GM12878 (cell line): ENCODE results near the gene ACSM6. TPM values are rescaled to one million over a fixed set of nuclear protein-coding genes. Genes with fewer than 3 reads are reported as not detected.

Experiments used
- ATAC-seq: fragments of 200-7000 bp; cut with Tn5 transposase; 3 replicates; pipeline ENCODE4 v1.9.1; 2020; ENCODE audit warnings: mild to moderate bottlenecking, moderate library complexity
- BruUV-seq: library from RNA; stranded (reverse); fragments of 400-500 nt; replicated peaks from 2 replicates; lab custom pipeline; 2021; lab: Mats Ljungman, UMichigan
- CTCF ChIA-PET: fragments of 300-600 bp; sonication (Branson Sonifier 250); formaldehyde crosslinking; extraction: SDS; loops from one replicate; lab custom pipeline; 2021; ENCODE audit warnings: inconsistent platforms; lab: Yijun Ruan, JAX
- POLR2A ChIA-PET: fragments of 350-600 bp; formaldehyde crosslinking; extraction: SDS; loops from one replicate; lab custom pipeline; 2021; ENCODE audit warnings: inconsistent platforms; lab: Charles Lee
- RAD21 ChIA-PET: fragments of 300-600 bp; sonication (Branson Sonifier 250); formaldehyde crosslinking; loops from one replicate; lab custom pipeline; 2023; ENCODE audit warnings: antibody characterized with exemption; ENCODE audit not compliant: unreplicated experiment; lab: Charles Lee
- SMC1A ChIA-PET: fragments of 300-600 bp; sonication (Branson Sonifier 250); formaldehyde crosslinking; loops from one replicate; lab custom pipeline; 2023; ENCODE audit not compliant: unreplicated experiment, uncharacterized antibody; lab: Charles Lee
- DNase-seq: peaks from one replicate; pipeline ENCODE4 v3.0.0-alpha.2; 2011; ENCODE audit warnings: low read depth, low spot score
- FAIRE-seq: peaks from 3 replicates; lab custom pipeline; 2011; peaks lifted over from hg19 to GRCh38; lab: Jason Lieb, UNC
- H2AFZ ChIP-seq: 2 replicates; pipeline ENCODE4 v1.6.0; 2011; ENCODE audit warnings: low read depth, low read length, control low read depth; ENCODE audit not compliant: control insufficient read depth
- H3K27ac ChIP-seq: 2 replicates; pipeline ENCODE4 v1.5.1; 2011; ENCODE audit warnings: control low read depth; ENCODE audit not compliant: control insufficient read depth, insufficient read depth
- H3K27me3 ChIP-seq, 2 experiments: replicated peaks in 1 of 2; 2 replicates each; pipeline versions ENCODE4 v1.6.0 to v1.6.1; 2011; ENCODE audit warnings: low read length in 1 of 2; ENCODE audit not compliant: control insufficient read depth in 2 of 2, insufficient read depth in 2 of 2
- H3K36me3 ChIP-seq, 2 experiments: 2 replicates each; pipeline ENCODE4 v1.5.1; 2011; ENCODE audit warnings: low read length in 1 of 2; ENCODE audit not compliant: control insufficient read depth in 2 of 2, insufficient read depth in 2 of 2
- H3K4me1 ChIP-seq: 2 replicates; pipeline ENCODE4 v1.6.1; 2011; ENCODE audit warnings: mild to moderate bottlenecking, low read length, moderate library complexity, mixed read lengths; ENCODE audit not compliant: control insufficient read depth, insufficient read depth
- H3K4me2 ChIP-seq: 2 replicates; pipeline ENCODE4 v1.6.0; 2011; ENCODE audit warnings: control low read depth; ENCODE audit not compliant: control insufficient read depth, insufficient read depth
- H3K4me3 ChIP-seq: fragments of 200-600 bp; sonication (generic); 2 replicates; pipeline ENCODE4 v1.5.1; 2016
- H3K79me2 ChIP-seq: 2 replicates; pipeline ENCODE4 v1.6.0; 2011; ENCODE audit warnings: low read length; ENCODE audit not compliant: control insufficient read depth, insufficient read depth
- H3K9ac ChIP-seq: 2 replicates; pipeline ENCODE4 v1.8.0; 2011; ENCODE audit warnings: low read length, control low read depth, mixed read lengths; ENCODE audit not compliant: control insufficient read depth, insufficient read depth
- H3K9me3 ChIP-seq: replicated peaks from 3 replicates; pipeline ENCODE4 v1.5.1; 2011; ENCODE audit warnings: mild to moderate bottlenecking, low read length; ENCODE audit not compliant: control insufficient read depth, insufficient read depth
- H4K20me1 ChIP-seq: 2 replicates; pipeline ENCODE4 v1.6.0; 2011; ENCODE audit not compliant: control insufficient read depth, insufficient read depth
- BCL3 ChIP-seq: IDR thresholded peaks from 2 replicates; pipeline ENCODE4 v1.6.1; 2011; ENCODE audit warnings: borderline replicate concordance, low read depth, mild to moderate bottlenecking, moderate library complexity, low read length; ENCODE audit not compliant: insufficient read depth, poor library complexity, severe bottlenecking
- E4F1 ChIP-seq: fragments of 450-650 bp; IDR thresholded peaks from 2 replicates; pipeline ENCODE4 v1.6.1; 2018; ENCODE audit warnings: borderline replicate concordance, mild to moderate bottlenecking; ENCODE audit not compliant: partially characterized antibody
- ESRRA ChIP-seq: IDR thresholded peaks from 2 replicates; pipeline ENCODE4 v1.6.1; 2012; ENCODE audit warnings: mild to moderate bottlenecking, low read length, improper control_type of control experiment
- FOS ChIP-seq: IDR thresholded peaks from 3 replicates; pipeline ENCODE4 v1.6.1; 2011; ENCODE audit warnings: borderline replicate concordance; ENCODE audit not compliant: insufficient read length; ENCODE audit errors: extremely low read depth
- FOXM1 ChIP-seq: IDR thresholded peaks from 2 replicates; pipeline ENCODE4 v1.6.1; 2012; ENCODE audit warnings: low read depth, mild to moderate bottlenecking, inconsistent platforms, low read length, moderate library complexity
- JUNB ChIP-seq: IDR thresholded peaks from 2 replicates; pipeline ENCODE4 v1.6.1; 2016; ENCODE audit warnings: antibody characterized with exemption, mild to moderate bottlenecking
- LARP7 ChIP-seq: fragments of 450-650 bp; IDR thresholded peaks from 2 replicates; pipeline ENCODE4 v1.6.1; 2017; ENCODE audit warnings: mild to moderate bottlenecking
- PML ChIP-seq: IDR thresholded peaks from 2 replicates; pipeline ENCODE4 v1.6.1; 2012; ENCODE audit warnings: low read length, inconsistent platforms
- POLR2AphosphoS2 ChIP-seq: IDR thresholded peaks from 2 replicates; pipeline ENCODE4 v1.6.1; 2011; ENCODE audit warnings: low read depth, mild to moderate bottlenecking, low read length, improper control_type of control experiment, moderate library complexity
- RELA ChIP-seq: fragments of 450-650 bp; IDR thresholded peaks from 2 replicates; pipeline ENCODE4 v1.8.0; 2014; ENCODE audit warnings: borderline replicate concordance; ENCODE audit not compliant: partially characterized antibody
- SUZ12 ChIP-seq: fragments of 200-600 bp; sonication (generic); IDR thresholded peaks from one replicate; pipeline ENCODE4 v1.6.1; 2018; ENCODE audit warnings: antibody characterized with exemption, mild to moderate bottlenecking; ENCODE audit not compliant: unreplicated experiment
- TAF1 ChIP-seq: IDR thresholded peaks from 2 replicates; pipeline ENCODE4 v1.6.1; 2011; ENCODE audit warnings: mild to moderate bottlenecking, low read depth, low read length, borderline replicate concordance
- TARDBP ChIP-seq: IDR thresholded peaks from 2 replicates; pipeline ENCODE4 v1.6.1; 2016; ENCODE audit warnings: borderline replicate concordance
- YY1 ChIP-seq: IDR thresholded peaks from 2 replicates; pipeline ENCODE4 v1.6.1; 2011; ENCODE audit warnings: low read depth, mild to moderate bottlenecking, low read length
- ZNF217 ChIP-seq: fragments of 450-650 bp; IDR thresholded peaks from 2 replicates; pipeline ENCODE4 v1.6.1; 2017; ENCODE audit warnings: antibody characterized with exemption, mild to moderate bottlenecking
- WGBS: methylation state at CpG from one replicate; pipeline ENCODE4 v1.1.6; 2016; ENCODE audit warnings: low lambda C conversion rate; ENCODE audit not compliant: insufficient replicate concordance, insufficient coverage; ENCODE audit errors: missing lambda C conversion rate; 5-methylcytosine and 5-hydroxymethylcytosine counted together
- in situ Hi-C: fragments of 300-500 bp; cut with MboI; formaldehyde crosslinking; loops from 9 replicates; pipeline ENCODE4 v1.14.3; 2018; ENCODE audit warnings: mixed read lengths
- intact Hi-C: fragments of 100-400 bp; cut with micrococcal nuclease; formaldehyde crosslinking; loops from one replicate; pipeline ENCODE4 v1.14.2; 2022; ENCODE audit not compliant: unreplicated experiment
- polyA plus RNA-seq, 11 experiments: library from polyadenylated mRNA; depleted of rRNA in 4 of 11; unstranded in 6 of 11; stranded (reverse) in 5 of 11; fragments of >200 nt; fragmentation: Nextera tagmentation in 4 of 11; fragmentation: Illumina TruSeq in 1 of 11; extraction: Ambion mirVana in 4 of 11; extraction: Trizol in 1 of 11; gene quantifications; 1 replicate in 1 of 11; 2 replicates in 10 of 11; pipeline versions ENCODE4 v1.2.1 to v1.2.3, GENCODE V29; 2011 to 2016; ENCODE audit warnings: inconsistent platforms in 2 of 11, missing spikeins in 2 of 11, low read depth in 1 of 11
- total RNA-seq, 4 experiments: library from RNA; depleted of rRNA in 3 of 4; stranded (reverse); fragments of >200 nt in 3 of 4; fragmentation: Illumina TruSeq in 1 of 4; extraction: Trizol in 1 of 4; gene quantifications; 2 replicates each; pipeline versions ENCODE4 v1.2.1 to v1.2.3, GENCODE V29; 2013 to 2021

Gene ACSM6
- total and polyA plus RNA-seq, 10 of the 15 experiments (the other 5 are each of a cell fraction or from before 2014, with no cell fraction given): 0.06 to 0.21 (median 0.20) TPM; not detected in 7

- TF ChIP-seq BCL3 (no peak), SUZ12 (no peak)
- TF ChIP-seq, all 136 proteins: peak for 0
Measured at GRCh38 chr10:95181726-95182125, 12.3 kb upstream of the ACSM6 start (continued).

- BruUV-seq: no TSS peak
- Histone ChIP-seq H3K9me3 (no peaks in the 10 kb centered on the region), H3K27ac (no peak overlapping the region), H3K36me3 (no peaks in the 10 kb centered on the region), H2AFZ (peak overlapping the region; percentile 71), H3K9ac (peak overlapping the region; percentile 65), H3K4me2 (peak overlapping the region; percentile 86), H3K79me2 (no peaks in the 10 kb centered on the region), H4K20me1 (no peaks in the 10 kb centered on the region), H3K4me1 (no peaks in the 10 kb centered on the region), H3K4me3 (peak overlapping the region; percentile 69), H3K27me3 (no peaks in the 10 kb centered on the region)
- RAD21 ChIA-PET: interaction anchor here (0.7 to 2.1 kb wide), 2 partner anchors 180 to 190 kb away, joined by 3 to 10 read pairs; no protein-coding TSS in a partner anchor
- SMC1A ChIA-PET: interaction anchor here (0.9 to 1.6 kb wide), 3 partner anchors 59 to 179 kb away, joined by 3 read pairs; no protein-coding TSS in a partner anchor
- in situ Hi-C loops: loop anchor here (5.0 kb wide), 1 partner anchor 179 kb away; no protein-coding TSS in a partner anchor
- POLR2A ChIA-PET: no interaction called here
- DNase-seq: peak; percentile 27
- CTCF ChIA-PET: interaction anchor here (0.6 to 6.7 kb wide), 9 partner anchors 14 to 357 kb away, joined by 3 to 76 read pairs (median 4); no protein-coding TSS in a partner anchor
- intact Hi-C loops: loop anchor here (1.0 to 5.0 kb wide), 4 partner anchors 50 to 180 kb away; no protein-coding TSS in a partner anchor
- ATAC-seq: peak; percentile 99
- under 1% methylated on average over 82 of the region's 85 CpGs for WGBS
- peak; percentile 74 for FAIRE-seq
- TF ChIP-seq PML: no peak
- no peak for TF ChIP-seq FOS
- no peak for TF ChIP-seq JUNB
- no peak for TF ChIP-seq TARDBP
- TF ChIP-seq ZNF217: peak; percentile 79; the same call in 1 of the 2 replicates
- no peak for TF ChIP-seq E4F1
- TF ChIP-seq LARP7: peak; percentile 93
- TF ChIP-seq YY1: peak; percentile 81
- no peak for TF ChIP-seq FOXM1
- no peak for TF ChIP-seq POLR2AphosphoS2
- TF ChIP-seq BCL3: no peak
- TF ChIP-seq RELA: peak; percentile 69
- peak; percentile 34; the same call in 1 of the 2 replicates for TF ChIP-seq TAF1
- 0 out of 2 replicates have a peak, but pooled peaks have one; percentile 45 for TF ChIP-seq ESRRA
Measured at GRCh38 chr10:95183271-95184230, 10.5 kb upstream of the ACSM6 start.
